DND-41 (cell line): Measurements from ENCODE around the gene ALG8.

Experiments used
- ATAC-seq: fragments of 200-7000 bp; cut with Tn5 transposase; 3 replicates; pipeline ENCODE4 v1.9.1; 2021; ENCODE audit warnings: low read depth; ENCODE audit not compliant: insufficient read depth
- DNase-seq: peaks from one replicate; pipeline ENCODE4 v3.0.0-alpha.2; 2020
- H2AFZ ChIP-seq: 2 replicates; pipeline ENCODE4 v1.6.0; 2012; ENCODE audit warnings: low read depth, low read length
- H3K27ac ChIP-seq: 2 replicates; pipeline ENCODE4 v1.5.1; 2012; ENCODE audit warnings: low read length, inconsistent platforms
- H3K27me3 ChIP-seq: fragments of 200-600 bp; sonication (generic); 2 replicates; pipeline ENCODE4 v1.6.0; 2012; ENCODE audit warnings: low read length, mild to moderate bottlenecking, inconsistent platforms; ENCODE audit not compliant: insufficient read depth, poor library complexity
- H3K36me3 ChIP-seq: 2 replicates; pipeline ENCODE4 v1.5.1; 2012; ENCODE audit warnings: low read length, inconsistent platforms; ENCODE audit not compliant: insufficient read depth
- H3K4me1 ChIP-seq: 2 replicates; pipeline ENCODE4 v1.5.1; 2012; ENCODE audit warnings: mild to moderate bottlenecking, low read length; ENCODE audit not compliant: insufficient read depth
- H3K4me2 ChIP-seq: 2 replicates; pipeline ENCODE4 v1.6.0; 2012; ENCODE audit warnings: mild to moderate bottlenecking, moderate library complexity, low read length, inconsistent platforms; ENCODE audit not compliant: insufficient read depth
- H3K4me3 ChIP-seq, 2 experiments: fragments of 200-600 bp in 1 of 2; shearing (Covaris generic) in 1 of 2; 2 replicates each; pipeline ENCODE4 v1.5.1; 2012 to 2016; ENCODE audit warnings: inconsistent platforms in 2 of 2, low read length in 2 of 2, mild to moderate bottlenecking in 2 of 2, low read depth in 1 of 2, moderate library complexity in 1 of 2
- H3K79me2 ChIP-seq: 2 replicates; pipeline ENCODE4 v1.6.0; 2012; ENCODE audit warnings: low read length, inconsistent platforms; ENCODE audit not compliant: insufficient read depth
- H3K9ac ChIP-seq: 2 replicates; pipeline ENCODE4 v1.6.0; 2012; ENCODE audit warnings: low read depth, mild to moderate bottlenecking, inconsistent platforms, low read length, moderate library complexity
- H3K9me3 ChIP-seq: 2 replicates; pipeline ENCODE4 v1.5.1; 2012; ENCODE audit warnings: low read length, moderate library complexity, mild to moderate bottlenecking, inconsistent platforms; ENCODE audit not compliant: insufficient read depth, severe bottlenecking
- H4K20me1 ChIP-seq: 2 replicates; pipeline ENCODE4 v1.6.0; 2012; ENCODE audit warnings: low read length; ENCODE audit not compliant: insufficient read depth
- EZH2 ChIP-seq: IDR thresholded peaks from 3 replicates; pipeline ENCODE4 v1.6.1; 2012; ENCODE audit warnings: borderline replicate concordance, low read depth, mild to moderate bottlenecking, moderate library complexity, low read length, inconsistent platforms; ENCODE audit not compliant: severe bottlenecking
- TF ChIP-seq, protein P1 (sequence below): IDR thresholded peaks from 2 replicates; pipeline ENCODE4 v1.5.1; 2012; ENCODE audit warnings: borderline replicate concordance, low read length, moderate library complexity, mild to moderate bottlenecking; ENCODE audit not compliant: poor library complexity, severe bottlenecking; ENCODE audit errors: extremely low read depth

Gene ALG8

DNA sequence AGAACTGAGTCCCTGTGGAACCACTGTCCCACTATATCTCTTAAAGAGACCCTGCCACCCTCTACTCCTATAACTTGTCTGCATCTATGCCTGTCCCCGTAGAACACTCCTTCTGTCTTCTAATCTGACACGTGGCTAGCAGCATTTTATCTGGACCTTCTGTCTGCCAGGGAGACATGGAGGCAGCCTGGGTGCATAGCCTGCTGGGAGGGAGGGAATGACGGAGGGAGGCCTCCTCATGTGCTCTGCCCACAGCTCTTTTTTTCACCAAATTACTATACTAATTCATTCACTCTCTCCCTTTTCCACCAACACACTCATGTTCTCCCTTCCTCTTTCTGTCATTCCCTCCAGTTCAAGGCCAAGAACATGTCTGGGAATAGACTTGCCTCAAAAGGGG lies 83.3 kb downstream of the ALG8 start:
- H4K20me1 ChIP-seq: no peaks in the 10 kb centered on the region
- H3K4me1 ChIP-seq: 0 out of 2 replicates have a peak, but pooled peaks cover under 1% of the 10 kb centered on the region
- H3K9ac ChIP-seq: no peak overlapping the region
- DNase-seq (no peak), ATAC-seq (no peak)
- H3K79me2 ChIP-seq: no peaks in the 10 kb centered on the region
- H3K9me3 ChIP-seq: no peaks in the 10 kb centered on the region
- no peak for TF ChIP-seq EZH2
- TF ChIP-seq, protein P1, sequence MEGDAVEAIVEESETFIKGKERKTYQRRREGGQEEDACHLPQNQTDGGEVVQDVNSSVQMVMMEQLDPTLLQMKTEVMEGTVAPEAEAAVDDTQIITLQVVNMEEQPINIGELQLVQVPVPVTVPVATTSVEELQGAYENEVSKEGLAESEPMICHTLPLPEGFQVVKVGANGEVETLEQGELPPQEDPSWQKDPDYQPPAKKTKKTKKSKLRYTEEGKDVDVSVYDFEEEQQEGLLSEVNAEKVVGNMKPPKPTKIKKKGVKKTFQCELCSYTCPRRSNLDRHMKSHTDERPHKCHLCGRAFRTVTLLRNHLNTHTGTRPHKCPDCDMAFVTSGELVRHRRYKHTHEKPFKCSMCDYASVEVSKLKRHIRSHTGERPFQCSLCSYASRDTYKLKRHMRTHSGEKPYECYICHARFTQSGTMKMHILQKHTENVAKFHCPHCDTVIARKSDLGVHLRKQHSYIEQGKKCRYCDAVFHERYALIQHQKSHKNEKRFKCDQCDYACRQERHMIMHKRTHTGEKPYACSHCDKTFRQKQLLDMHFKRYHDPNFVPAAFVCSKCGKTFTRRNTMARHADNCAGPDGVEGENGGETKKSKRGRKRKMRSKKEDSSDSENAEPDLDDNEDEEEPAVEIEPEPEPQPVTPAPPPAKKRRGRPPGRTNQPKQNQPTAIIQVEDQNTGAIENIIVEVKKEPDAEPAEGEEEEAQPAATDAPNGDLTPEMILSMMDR: no peak
- H3K27me3 ChIP-seq: no peaks in the 10 kb centered on the region
- no peak overlapping the region for H2AFZ ChIP-seq
- no peak overlapping the region for H3K27ac ChIP-seq
- no peak overlapping the region for H3K4me3 ChIP-seq
- H3K4me2 ChIP-seq: no peak overlapping the region
- no peaks in the 10 kb centered on the region for H3K36me3 ChIP-seq

GRCh38 chr11:78054971-78055370 lies 84.5 kb downstream of the ALG8 start:
- Histone ChIP-seq H3K9ac (no peak overlapping the region), H3K27ac (no peak overlapping the region), H3K4me1 (0 out of 2 replicates have a peak, but pooled peaks cover 3% of the 10 kb centered on the region), H3K36me3 (no peaks in the 10 kb centered on the region), H3K27me3 (no peaks in the 10 kb centered on the region), H3K79me2 (no peaks in the 10 kb centered on the region), H4K20me1 (no peaks in the 10 kb centered on the region), H2AFZ (no peak overlapping the region), H3K9me3 (no peaks in the 10 kb centered on the region), H3K4me2 (no peak overlapping the region), H3K4me3 (no peak overlapping the region)
- no peak for DNase-seq
- no peak for ATAC-seq
- TF ChIP-seq, protein P1: no peak
- TF ChIP-seq EZH2: no peak

DNA sequence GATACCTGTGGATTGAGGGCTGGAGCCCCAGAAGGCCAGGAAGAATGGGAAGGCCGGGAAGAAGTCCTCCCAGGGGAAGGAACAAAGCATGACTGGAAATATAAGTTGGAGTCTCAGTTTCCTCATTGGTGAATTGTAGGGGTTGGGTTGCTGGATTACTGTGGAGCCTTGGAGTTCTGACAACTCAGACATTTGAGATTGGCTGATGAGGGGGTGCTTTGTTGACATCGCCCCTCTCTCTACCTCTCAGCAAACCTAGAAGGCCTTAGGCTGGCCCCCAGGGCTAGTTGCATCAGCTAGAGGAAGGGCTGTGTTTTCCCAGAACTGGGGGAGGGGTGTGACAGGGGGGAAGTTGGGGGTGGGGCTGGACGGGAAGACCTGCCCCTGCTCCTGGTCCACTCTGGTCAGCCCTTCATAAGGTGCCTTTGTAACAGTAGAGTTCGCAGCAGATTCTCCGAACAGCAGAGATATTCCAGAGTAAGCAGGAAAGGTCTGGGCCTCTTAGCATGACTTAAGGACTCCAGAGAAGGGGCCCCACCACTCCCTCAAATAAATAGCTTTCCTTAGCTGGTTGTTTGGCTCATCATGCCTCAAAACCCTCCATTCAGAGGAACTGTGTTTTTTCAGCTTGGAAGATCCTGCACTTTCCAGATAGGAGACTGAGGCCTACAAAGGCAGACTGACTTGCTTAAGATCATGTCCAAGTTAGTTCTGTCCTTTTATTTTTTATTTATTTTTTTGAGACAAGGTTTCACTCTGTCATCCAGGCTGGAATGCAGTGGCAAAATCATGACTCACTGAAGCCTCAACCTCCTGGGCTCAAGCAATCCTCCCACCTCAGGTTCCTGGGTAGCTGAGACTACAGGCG lies 88.2 kb downstream of the ALG8 start:
- DNase-seq (no peak), ATAC-seq (no peak)
- H3K4me1 ChIP-seq: peaks cover 7% of the 10 kb centered on the region
- H4K20me1 ChIP-seq: no peaks in the 10 kb centered on the region
- no peaks in the 10 kb centered on the region for H3K79me2 ChIP-seq
- 0 out of 2 replicates have a peak overlapping the region, but pooled peaks have one; percentile 40 for H3K27ac ChIP-seq
- TF ChIP-seq, protein P1: no peak
- TF ChIP-seq EZH2: no peak
- H3K36me3 ChIP-seq: no peaks in the 10 kb centered on the region
- H3K4me3 ChIP-seq: no peak overlapping the region
- H2AFZ ChIP-seq: no peak overlapping the region; the same call in 1 of the 2 replicates
- H3K27me3 ChIP-seq: no peaks in the 10 kb centered on the region
- H3K9ac ChIP-seq: no peak overlapping the region
- H3K9me3 ChIP-seq: no peaks in the 10 kb centered on the region
- no peak overlapping the region for H3K4me2 ChIP-seq
